HEK293T (cell line): ENCODE measurements around the gene RADX.

Experiments
- FOXK2 ChIP-seq: fragments of 450-650 bp; IDR thresholded peaks from 2 replicates; pipeline ENCODE4 v1.6.1; 2016; ENCODE audit warnings: mild to moderate bottlenecking
- TARDBP ChIP-seq: fragments of 450-650 bp; IDR thresholded peaks from 2 replicates; pipeline ENCODE4 v1.6.1; 2016

DNA sequence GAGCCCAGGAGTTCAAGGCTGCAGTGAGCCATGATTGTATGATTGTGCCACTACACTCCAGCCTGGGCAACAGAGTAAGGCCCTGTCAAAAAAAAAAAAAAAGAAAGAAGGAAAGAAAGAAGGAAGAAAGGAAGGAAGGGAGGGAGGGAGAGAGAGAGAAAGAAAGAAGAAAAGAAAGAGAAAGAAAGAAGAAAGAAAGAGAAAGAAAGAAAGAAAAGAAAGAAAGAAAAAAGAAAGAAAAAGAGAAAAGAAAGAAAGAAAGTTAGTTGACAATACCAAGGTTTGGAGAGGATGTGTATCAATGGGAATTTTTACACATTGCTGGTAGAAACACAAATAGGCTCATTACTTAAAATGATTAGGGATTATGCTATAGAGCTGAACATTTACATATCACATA is 19.8 kb downstream of the RADX start:
- TF ChIP-seq FOXK2: no peak
- no peak for TF ChIP-seq TARDBP
